SW480 (cell line): ENCODE results near the gene ZFPL1.

Source experiments
- DNase-seq: peaks from one replicate; pipeline ENCODE4 v3.0.0-alpha.2; 2016; ENCODE audit warnings: low spot score

The ZFPL1 gene

GRCh38 chr11:65095427-65095826 lies 11.4 kb downstream of the ZFPL1 start:
- DNase-seq, result no peak

DNA sequence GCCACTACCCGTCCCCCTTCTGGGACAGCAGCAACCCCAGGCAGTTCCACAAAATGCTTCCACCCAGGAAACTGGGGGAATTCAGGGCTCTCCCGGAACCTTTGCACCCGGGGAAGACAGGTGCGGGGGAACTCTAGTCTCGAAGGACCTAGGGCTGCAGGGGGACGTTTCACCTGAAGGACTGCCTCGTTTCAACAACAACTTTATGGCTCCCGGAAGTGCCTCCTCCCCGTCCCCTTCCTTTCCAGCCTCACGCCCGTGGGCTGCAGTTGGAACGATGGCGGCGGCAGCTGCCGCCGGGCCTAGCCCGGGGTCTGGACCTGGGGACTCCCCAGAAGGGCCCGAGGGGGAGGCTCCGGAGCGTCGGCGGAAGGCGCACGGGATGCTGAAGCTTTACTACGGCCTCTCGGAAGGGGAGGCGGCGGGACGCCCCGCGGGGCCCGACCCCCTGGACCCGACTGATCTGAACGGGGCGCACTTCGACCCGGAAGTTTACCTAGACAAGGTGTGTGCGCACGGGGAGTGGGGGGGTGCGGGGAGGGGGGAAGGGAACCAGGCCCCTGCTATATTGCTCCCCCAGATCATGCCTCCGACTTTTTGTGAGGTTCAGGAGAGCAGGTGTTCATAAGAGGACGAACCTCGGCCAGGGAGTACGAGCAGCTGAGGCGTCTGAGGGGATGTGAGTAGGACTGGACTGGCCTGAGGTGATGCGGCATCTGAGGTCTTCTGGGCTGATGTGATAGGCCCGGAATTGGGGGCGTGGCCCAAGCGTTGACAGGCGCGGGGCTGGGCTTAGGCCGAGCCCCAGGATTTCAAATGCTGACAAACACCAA lies 12.2 kb downstream of the ZFPL1 start, which contains the start of gene VPS51:
VPS51 (plus strand) TSS at position 241 of the 833 bp plus-strand sequence; CDS start at position 278, 37 bp downstream.
- DNase-seq, result peak; percentile 94

GRCh38 chr11:65096926-65097325 lies 12.9 kb downstream of the ZFPL1 start:
- no peak for DNase-seq

DNA sequence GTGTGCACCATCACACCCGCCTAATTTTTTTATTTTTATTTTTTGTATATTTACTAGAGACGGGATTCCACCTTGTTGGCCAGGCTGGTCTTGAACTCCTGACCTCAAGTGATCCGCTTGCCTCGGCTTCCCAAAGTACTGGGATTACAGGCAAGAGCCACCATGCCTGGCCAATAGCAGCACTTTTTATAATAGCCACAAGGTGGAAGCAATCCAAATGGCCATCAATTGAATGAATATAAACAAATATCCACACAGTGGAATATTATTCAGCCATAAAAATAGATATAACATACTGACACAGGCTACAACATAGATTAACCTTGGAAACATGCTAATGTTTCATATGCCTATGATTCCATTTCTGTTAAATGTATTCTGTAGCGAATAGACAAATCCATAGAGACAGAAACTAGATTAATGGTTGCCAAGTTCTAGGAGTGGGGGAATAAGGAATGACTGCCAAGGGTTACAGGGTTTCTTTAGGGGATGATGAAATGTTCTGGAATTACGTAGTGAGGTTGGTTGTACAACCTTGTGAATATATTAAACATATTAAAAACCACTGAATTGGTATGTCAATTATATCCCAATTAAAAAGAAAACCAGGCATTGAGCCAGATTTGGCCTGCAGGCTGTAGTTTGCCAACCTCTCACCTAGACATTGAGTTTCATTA lies 16.8 kb downstream of the ZFPL1 start:
- no peak for DNase-seq

GRCh38 chr11:65102142-65103095 lies 18.4 kb downstream of the ZFPL1 start:
- no peak for DNase-seq

DNA sequence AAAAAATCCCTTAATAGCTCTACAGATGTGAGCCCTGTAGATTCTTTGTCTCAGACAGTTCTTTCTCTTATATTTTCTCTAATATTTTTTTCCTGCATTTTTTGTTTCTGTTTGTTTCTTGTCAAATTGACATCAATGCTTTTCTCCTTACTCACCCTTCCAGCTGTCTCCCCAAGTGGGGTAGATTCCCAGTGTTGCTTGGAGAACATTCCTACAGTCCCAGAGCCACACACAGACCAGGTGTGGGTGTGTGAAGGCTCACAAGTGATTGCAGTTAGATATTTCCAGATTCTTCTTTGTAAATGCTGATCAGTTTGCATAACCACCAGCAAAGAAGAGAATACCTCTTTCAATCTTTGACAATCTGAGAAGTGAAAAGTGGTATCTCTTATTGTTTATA lies 19.5 kb downstream of the ZFPL1 start:
- no peak for DNase-seq

GRCh38 chr11:65104628-65105027 lies 20.6 kb downstream of the ZFPL1 start:
- no peak for DNase-seq

- DNase-seq, result no peak
Measured at GRCh38 chr11:65107078-65107477, 23.1 kb downstream of the ZFPL1 start.

DNA sequence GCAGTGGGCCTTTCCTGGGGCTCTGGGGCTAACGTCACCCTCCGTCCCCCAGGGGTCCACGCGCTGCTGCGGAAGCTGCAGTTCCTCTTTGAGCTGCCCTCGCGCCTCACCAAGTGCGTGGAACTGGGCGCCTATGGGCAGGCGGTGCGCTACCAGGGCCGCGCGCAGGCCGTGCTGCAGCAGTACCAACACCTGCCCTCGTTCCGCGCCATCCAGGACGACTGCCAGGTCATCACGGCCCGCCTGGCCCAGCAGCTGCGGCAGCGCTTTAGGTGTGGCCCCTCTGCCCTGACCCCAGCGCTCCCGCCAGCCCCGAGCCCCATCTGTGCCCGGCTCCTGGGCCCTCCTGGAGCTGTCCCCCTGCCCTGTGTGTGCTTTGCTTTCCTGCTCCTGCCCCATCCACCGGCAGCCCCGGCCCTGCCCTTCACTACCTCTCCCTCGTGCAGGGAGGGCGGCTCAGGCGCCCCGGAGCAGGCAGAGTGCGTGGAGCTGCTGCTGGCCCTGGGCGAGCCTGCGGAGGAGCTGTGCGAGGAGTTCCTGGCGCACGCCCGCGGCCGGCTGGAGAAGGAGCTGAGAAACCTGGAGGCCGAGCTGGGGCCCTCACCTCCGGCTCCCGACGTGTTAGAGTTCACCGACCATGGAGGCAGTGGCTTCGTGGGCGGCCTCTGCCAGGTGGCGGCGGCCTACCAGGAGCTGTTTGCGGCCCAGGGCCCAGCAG lies 23.9 kb downstream of the ZFPL1 start:
- DNase-seq, result no peak

DNA sequence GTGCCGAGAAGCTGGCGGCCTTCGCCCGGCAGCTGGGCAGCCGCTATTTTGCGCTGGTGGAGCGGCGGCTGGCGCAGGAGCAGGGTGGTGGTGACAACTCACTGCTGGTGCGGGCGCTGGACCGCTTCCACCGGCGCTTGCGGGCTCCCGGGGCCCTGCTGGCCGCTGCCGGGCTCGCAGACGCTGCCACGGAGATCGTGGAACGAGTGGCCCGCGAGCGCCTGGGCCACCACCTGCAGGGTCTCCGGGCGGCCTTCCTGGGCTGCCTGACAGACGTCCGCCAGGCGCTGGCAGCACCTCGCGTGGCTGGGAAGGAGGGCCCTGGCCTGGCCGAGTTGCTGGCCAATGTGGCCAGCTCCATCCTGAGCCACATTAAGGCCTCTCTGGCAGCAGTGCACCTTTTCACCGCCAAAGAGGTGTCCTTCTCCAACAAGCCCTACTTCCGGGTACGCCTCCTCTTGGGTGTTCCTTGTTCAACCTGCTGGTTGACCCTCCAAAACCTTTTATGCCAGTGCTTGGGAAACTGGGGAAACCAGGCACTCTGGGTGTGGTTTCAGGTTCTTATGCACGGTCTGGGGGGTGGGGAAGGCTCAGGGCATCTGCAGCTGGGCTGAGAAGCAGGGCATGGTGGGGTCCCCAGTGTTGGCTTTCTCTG lies 24.6 kb downstream of the ZFPL1 start:
- DNase-seq, result no peak

DNA sequence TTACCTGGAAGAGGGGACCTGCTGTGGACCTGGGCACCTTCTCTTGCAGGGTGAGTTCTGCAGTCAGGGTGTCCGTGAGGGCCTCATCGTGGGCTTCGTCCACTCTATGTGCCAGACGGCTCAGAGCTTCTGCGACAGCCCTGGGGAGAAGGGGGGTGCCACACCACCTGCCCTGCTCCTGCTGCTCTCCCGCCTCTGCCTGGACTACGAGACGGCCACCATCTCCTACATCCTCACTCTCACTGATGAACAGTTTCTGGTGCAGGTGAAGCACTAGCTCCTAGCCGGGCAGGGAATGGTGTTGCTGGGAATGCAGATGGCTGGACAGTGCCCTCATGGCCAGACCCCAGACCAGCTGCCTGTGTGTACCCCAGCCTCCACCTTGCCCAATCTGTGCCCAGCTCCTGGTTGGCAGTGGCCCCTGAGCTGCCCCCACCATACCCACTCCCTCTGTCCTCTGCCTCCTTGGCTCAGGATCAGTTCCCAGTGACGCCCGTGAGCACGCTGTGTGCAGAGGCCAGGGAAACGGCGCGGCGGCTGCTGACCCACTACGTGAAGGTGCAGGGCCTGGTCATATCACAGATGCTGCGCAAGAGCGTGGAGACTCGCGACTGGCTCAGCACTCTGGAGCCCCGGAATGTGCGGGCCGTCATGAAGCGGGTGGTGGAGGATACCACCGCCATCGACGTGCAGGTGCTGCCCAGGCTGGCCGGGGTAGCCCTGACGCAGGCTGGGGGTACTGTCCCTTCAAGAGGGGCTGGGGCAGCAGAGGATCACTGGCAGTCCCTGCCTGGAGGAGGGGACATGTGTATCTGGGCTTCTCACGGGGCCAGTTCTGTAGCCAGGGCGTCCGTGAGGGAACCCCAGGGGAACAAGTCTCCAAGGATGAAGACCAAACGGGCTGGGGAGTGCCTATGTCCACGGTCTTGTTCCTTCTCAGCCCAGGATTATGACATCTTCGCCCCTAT lies 25.5 kb downstream of the ZFPL1 start:
- no peak for DNase-seq

GRCh38 chr11:65110354-65110861 lies 26.4 kb downstream of the ZFPL1 start:
- peak; percentile 79 for DNase-seq

DNA sequence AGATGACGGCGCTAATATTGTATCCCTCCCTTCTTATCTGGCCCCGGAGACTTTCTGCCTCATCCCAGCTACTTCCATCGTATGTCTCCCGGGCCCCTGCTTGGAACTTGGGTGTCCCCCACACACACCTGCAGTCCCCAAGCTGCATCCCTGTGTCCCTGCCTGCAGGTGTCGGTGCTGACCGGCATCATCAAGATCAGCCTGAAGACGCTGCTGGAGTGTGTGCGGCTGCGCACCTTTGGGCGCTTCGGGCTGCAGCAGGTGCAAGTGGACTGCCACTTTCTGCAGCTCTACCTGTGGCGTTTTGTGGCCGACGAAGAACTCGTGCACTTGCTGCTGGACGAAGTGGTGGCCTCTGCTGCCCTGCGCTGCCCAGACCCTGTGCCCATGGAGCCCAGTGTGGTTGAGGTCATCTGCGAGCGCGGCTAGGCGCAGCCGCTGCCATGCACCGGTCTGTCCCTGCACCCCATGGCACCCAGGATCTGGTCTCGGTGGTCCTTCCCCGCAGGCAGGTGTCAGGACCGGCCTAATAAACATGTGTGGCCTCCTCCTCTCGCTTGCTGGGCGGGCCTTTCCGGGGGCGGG lies 27.2 kb downstream of the ZFPL1 start:
- DNase-seq, result no peak

DNA sequence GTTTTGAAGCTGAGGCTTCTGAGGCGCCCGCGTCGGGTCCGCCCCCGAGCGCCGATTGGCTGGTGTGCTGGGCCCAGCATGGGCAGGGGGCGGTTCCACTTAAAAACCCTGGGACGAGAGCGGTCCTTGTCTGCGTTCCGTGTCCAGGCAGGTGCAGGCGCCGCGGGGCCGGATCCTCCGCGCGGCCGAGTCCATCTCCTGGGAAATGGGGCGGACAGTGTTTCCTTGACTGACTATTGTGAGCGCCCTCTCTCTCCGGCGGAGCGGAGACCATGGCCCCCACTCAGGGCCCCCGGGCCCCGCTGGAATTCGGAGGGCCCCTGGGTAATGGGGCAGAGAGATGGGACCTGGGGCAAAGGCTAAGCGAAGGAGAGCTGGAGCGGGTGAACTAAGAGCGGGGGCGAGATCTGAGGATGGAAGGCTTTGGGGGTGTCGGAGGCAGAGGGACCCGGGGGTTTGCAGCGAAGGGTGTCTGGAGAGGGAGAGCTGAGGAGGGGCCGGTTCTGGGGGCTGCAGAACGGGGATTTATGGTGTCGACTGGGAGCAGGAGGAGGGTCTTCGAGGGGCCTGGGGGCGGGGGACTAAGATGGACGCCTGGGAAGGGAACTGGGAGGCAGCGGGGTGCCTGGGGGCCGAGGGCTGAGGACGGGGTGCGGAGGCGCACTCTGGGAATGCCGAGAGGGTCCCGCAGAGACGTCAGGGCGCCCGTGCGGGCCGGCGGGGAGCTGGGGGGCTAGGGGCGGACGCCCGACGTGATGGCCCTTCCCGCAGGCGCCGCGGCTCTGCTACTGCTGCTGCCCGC lies 27.9 kb downstream of the ZFPL1 start, which contains the start of gene TM7SF2:
TM7SF2 (plus strand) TSS at position 129 of the 802 bp plus-strand sequence; CDS start at position 273, 144 bp downstream.
- peak; percentile 95 for DNase-seq

- DNase-seq, result peak; percentile 61
Measured at GRCh38 chr11:65112546-65113360, 28.7 kb downstream of the ZFPL1 start.

- no peak for DNase-seq
Measured at GRCh38 chr11:65113361-65113756, 29.3 kb downstream of the ZFPL1 start.

DNA sequence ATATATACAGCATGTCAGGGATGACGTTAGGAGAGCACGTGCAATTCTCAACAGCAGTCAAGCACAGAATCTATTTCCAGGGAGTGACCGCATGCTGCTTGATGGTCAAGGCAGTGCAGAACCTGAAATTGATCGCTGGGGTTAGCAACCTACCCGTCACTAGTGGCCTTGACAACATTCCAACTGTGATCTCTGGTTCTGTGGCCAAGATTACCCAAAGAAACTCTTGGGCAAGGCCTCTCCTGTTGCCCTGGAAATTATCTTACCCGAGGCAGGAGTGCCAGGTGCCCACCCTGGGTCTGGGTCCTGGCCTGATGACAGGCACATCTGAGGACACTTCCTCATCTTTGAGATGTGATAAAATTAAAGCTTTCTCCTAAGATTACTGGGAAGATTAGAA lies 29.8 kb downstream of the ZFPL1 start:
- DNase-seq, result no peak
